Left ventricle myocardium superior (tissue), 1 donor: ENCODE measurements around the gene ANKS1A. TPM values are rescaled to one million over a fixed set of nuclear protein-coding genes. Genes with fewer than 3 reads are reported as not detected.

ENCODE experiments used
- ATAC-seq: fragments of 200-7000 bp; cut with Tn5 transposase; one replicate; pipeline ENCODE4 v1.9.1; 2020; ENCODE audit warnings: mild to moderate bottlenecking, moderate library complexity
- DNase-seq: peaks from one replicate; pipeline ENCODE4 v3.0.0-alpha.2; 2020
- intact Hi-C: fragments of 100-400 bp; cut with micrococcal nuclease; formaldehyde crosslinking; loops from one replicate; pipeline ENCODE4 v1.11.0; 2022
- total RNA-seq: library from RNA; stranded (reverse); fragmentation: NEBNext Ultra II Directional; extraction: Animal tissue kit (Norgen Biotek cat#: 25700); gene quantifications from one replicate; pipeline ENCODE4 v1.2.1, GENCODE V29; 2021
- donor health status: DM: no; HTN: yes; CAD: no; lungs with severe emphysema.

The ANKS1A gene
- total RNA-seq, 1 donor from 2014 or later = 29.1 TPM

DNA sequence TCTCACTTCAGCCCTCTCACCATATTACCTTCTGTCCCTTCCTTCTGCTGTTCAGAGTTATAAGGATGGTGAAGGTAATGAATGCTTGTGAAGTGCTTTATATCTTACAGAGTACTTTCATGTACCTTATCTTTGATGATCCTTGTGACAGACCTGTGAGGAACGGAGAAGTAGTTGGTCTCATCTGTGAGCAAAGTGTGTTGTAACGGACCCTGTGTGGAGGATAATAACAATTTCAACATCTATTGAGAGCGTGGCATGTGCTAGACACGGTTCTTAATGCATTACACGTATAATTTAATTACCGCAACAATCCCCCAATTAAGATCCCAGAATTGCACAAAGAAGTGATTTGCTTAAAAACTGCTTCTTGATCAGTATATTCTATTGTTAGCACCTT is 124.6 kb downstream of the ANKS1A start:
- intact Hi-C loops = loop anchor here (10.0 kb wide), 1 partner anchor 51 kb away; no protein-coding TSS in a partner anchor
- DNase-seq (no peak), ATAC-seq (no peak)

DNA sequence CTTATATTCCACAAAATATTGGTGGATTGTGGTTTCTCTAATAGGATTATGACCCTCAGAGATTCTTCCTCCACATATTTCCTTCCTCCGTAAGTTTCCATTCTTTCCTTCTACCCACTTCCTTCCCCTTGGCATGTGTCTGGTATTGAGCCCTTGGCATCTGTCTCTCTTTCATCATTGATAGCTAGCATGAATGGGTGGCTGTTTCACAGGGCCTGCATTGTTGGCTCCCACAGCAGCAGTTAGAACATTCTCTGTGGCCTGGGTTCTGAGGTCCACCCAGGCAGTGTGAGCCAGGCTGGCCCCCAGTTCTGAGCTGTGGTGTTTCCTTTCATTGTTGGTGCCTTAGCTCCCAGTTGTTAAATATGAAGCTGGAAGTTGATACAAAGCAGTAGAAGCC is 125.3 kb downstream of the ANKS1A start:
- intact Hi-C loops = loop anchor here (10.0 kb wide), 1 partner anchor 50 kb away; no protein-coding TSS in a partner anchor
- no peak for ATAC-seq
- no peak for DNase-seq

GRCh38 chr6:35014786-35015185 is 125.7 kb downstream of the ANKS1A start:
- ATAC-seq = no peak
- no peak for DNase-seq
- intact Hi-C loops = loop anchor here (10.0 kb wide), 1 partner anchor 50 kb away; no protein-coding TSS in a partner anchor

- intact Hi-C loops = loop anchor here (10.0 kb wide), 1 partner anchor 49 kb away; no protein-coding TSS in a partner anchor
- ATAC-seq = no peak
- DNase-seq = no peak
These were observed 126.4 kb downstream of the ANKS1A start for GRCh38 chr6:35015476-35015875.

DNA sequence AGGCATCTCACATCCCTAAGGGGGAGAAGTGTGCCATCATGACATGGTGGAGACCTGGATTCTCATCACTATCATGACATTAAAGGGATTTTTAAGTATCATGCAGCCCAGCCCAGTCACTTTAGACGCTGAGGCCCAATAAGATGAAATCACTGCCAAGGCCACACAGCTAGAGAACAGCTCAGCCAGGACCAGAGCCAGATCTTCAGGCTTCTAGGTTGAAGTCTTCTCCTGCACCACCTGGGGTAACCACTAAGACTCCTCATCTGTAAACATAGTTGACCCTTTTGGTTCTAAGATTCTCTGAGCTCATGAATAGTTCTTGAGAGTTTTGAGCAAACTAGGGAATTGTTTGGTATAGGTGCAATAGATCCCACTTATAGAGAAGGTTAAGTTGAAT is 126.9 kb downstream of the ANKS1A start:
- intact Hi-C loops = loop anchor here (10.0 kb wide), 1 partner anchor 49 kb away; no protein-coding TSS in a partner anchor
- DNase-seq = no peak
- no peak for ATAC-seq

DNA sequence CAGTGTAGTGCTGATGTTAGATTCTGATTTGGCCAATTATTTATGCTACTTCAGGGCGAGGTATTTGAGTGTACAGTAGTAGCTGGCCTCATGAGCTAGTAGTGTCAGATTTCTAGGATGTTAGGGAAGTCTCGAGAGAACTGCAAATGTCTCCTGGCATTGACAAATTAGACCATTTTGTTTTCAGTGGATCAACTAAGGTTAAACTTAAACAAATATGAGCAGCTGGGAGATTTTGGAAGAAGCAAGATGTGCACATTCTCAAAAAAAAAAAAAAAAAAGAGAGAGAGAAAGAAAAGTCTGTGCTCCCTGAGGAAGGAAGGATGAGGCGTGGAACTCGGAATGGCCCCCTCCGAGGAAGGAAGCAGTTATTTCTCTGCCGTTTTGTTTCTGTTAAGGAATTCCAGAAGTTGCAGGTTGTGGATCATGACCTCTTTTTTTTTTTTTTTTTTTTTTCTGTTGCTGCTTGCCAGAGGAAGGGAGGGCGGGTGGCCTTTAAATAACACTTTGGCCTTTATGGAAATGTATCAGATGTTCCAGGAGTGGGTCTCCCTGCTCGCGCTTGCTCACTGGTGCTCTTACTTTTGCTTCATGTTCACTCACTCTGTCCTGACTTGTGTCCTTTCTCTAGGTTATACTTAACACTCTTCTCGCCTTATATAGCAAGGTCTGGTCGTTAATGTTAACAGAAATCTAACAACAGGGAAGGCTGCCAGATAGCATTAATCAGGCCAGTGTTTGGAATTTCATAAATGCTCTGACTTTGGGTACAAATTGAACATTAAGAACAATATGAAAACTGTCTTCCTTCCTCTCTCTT is 127.7 kb downstream of the ANKS1A start:
- DNase-seq = peak; percentile 68
- intact Hi-C loops = loop anchor here (10.0 kb wide), 1 partner anchor 48 kb away; no protein-coding TSS in a partner anchor
- ATAC-seq = peak; percentile 76

- ATAC-seq (peak; percentile 70), DNase-seq (peak; percentile 74)
- intact Hi-C loops = loop anchor here (10.0 kb wide), 1 partner anchor 47 kb away; no protein-coding TSS in a partner anchor
These were observed 128.5 kb downstream of the ANKS1A start for GRCh38 chr6:35017411-35018181.

DNA sequence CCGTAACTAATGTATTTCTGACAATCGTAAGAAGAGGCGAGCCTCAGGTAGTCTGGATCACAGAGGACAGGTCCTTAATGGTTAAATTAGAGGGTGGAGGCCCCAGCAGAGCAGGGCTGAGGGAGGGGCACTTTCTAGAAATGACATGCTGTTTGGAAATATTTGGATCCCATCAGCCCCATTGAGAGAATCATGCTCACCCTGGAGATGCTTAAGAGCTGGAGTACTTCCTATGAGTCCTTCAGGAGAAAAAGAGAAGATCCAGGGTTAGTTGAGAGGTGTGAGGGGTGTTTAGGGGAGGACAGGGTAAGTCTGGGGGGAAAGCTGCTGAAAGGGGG is 129.1 kb downstream of the ANKS1A start:
- no peak for DNase-seq
- ATAC-seq = peak; percentile 35
- intact Hi-C loops = loop anchor here (10.0 kb wide), 1 partner anchor 47 kb away; no protein-coding TSS in a partner anchor

- no peak for ATAC-seq
- intact Hi-C loops = loop anchor here (10.0 kb wide), 1 partner anchor 46 kb away; no protein-coding TSS in a partner anchor
- DNase-seq = no peak
These were observed 129.7 kb downstream of the ANKS1A start for GRCh38 chr6:35018746-35019145.

DNA sequence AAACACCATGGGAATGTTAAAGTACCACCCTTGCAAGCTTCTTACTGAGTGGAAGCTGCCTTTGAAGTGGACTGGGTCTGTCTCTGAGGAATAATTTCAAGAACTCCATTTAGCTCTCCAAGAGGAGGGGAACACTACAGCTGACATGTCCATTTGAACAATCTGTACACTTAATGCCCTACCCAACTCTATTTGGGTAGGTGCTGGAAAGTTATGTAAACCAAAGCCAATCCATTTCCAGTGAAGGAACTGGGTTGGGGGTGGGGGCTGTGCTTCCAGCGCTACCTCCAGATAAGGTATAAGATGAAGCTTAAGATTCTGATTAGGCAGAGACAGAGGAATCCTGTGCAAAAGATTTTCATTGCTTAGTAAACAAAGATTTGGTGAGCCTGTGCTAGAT is 130.1 kb downstream of the ANKS1A start:
- no peak for ATAC-seq
- no peak for DNase-seq
- intact Hi-C loops = loop anchor here (10.0 kb wide), 1 partner anchor 46 kb away; no protein-coding TSS in a partner anchor

DNA sequence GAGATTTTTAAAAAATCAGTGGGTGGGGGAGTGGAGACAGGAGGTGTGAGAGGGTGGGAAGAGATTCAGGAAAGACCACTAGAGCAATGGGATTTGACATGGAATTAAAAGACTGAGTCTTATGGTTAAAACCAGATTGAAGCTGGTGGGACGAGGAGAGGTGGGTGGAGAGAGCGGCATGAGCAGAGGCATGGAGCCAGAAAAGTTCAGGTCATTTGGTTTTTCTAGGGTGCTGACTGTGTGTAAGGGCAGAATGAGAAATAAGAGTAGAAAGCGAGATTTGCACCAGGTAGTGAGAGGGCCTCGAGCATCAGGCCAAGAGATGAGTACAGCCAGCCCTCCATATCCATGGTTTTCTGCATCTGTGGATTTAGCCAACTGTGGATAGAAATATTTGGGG is 130.8 kb downstream of the ANKS1A start:
- intact Hi-C loops = loop anchor here (10.0 kb wide), 1 partner anchor 45 kb away; no protein-coding TSS in a partner anchor
- ATAC-seq = no peak
- DNase-seq = no peak

DNA sequence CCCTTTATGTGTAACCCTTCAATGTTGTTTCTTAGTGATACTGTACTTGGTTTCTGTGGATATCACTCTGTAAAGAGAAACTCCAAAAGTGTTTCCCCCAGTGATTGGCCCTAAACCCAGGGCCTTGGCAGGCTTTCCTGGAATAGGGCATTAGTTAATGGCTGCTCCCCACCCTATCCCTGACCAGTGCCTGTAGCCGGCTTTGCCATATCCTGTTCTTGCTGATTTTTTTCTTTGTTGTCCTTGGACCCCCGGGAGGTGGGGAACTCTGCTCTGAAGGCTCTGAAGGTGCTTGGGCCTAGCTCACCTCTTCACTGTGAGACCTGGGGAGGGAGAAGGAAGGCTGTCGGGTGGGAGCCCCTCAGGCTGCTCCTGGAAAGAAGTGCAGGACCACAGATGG is 131.9 kb downstream of the ANKS1A start:
- intact Hi-C loops = no loop called here
- DNase-seq = peak; percentile 65
- no peak for ATAC-seq

DNA sequence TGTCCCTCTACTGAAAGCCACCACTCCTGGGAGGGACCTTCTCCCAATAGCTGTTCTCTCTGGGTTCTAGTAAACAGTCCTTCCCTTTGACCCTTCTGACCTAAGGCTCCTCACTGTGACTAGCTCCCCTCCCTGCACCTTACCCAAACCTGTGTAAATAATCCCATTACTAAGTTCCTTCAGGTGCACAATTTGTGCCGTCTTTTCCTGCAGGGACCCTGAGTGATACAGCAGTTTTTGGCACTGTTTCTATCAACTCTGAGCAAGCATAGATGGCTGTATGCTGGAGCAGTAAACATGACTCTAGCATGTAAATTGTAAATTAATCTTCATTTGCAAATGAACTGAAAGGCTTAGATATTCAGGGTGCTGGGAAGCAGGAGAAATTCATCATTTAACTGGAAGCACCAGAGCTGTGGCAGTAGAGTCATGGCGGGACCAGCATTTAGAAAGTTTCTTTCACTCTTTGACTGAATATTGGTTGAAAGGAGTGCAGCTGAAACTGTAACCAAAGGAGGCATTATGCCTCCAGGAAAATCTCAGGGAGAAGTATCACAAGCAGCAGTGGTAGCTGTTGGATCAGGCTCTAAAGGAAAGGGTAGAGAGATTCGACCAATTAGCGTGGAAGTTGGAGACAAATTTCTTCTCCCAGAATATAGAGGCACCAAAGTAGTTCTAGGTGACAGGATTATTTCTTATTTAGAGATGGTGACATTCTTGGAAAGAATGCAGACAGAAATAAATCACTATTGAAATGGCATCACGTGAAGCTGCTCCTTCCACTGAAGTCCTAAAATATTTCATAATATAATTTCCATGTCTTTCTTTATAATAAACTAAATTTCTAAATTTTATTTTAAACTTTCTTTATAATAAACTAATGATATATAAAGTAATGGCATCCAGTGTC is 134.3 kb downstream of the ANKS1A start:
- ATAC-seq (no peak), DNase-seq (no peak)
- intact Hi-C loops = no loop called here

DNA sequence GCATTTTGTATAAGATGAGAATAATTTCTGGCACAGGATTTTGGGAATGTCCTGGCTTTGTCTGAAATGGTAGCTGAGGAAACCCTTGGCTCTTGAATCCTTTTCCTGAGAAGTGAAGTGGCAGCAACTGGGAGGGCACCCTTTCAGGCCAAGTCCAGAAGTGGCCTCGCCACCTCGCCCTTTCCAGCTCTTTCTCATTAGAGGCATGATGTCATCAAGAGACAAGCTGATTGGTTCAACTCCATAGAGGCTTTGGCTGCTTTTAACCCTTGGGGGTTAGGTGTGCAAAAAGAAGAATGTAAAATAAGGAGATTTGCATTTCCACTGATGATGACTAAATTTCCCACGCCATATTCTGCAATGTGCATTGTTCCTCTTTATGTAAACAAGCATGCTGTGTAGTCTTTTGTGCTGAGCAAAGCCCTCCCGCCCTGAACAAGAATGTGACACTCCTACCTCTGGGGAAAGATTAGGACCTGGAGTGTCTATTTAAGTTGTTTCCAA is 135.5 kb downstream of the ANKS1A start:
- intact Hi-C loops = no loop called here
- DNase-seq = peak; percentile 75
- ATAC-seq = peak; percentile 89

DNA sequence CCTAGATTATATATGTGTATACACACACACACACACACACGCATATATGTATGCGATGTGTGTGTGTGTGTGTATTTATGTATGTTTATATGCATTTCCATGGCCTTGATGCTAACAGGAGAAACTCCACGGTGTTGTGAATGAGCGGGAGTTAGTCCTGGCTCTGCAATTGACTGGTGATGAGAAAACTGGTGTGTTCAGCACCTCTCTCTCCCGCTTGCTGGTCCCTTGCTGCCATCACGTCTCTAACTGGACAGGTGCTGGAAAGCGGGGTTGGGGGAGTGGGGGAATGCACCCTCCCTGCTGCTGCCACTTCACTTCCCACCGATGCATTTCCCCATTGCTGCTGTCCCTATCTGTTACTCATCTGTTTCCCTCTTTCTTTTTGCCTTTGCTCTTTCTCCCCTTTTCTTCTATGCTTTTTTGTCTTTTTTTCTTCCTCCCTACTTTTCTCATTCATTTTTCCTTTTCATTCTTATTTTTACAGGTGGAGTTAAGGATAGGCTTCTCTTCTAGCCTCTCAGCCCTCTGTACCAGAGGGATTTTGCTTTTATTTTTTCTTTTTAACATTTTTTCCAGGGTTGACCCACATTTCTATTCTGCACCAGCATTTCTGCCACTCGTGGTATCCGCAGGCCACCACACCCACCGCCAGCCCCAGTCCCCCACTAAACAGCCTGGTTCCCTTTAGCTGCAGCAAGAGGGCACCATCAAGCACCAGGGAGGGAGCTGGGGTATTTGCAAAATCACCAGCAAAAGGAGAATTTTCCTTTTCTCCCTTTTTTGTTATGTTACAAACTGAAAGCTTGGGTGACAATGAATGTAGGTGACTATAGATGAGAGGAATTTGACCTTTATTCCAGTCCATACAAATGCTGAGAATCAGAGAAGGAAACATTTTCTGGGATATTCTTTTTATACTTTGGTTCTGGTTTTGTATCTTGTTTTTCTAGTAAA is 136.5 kb downstream of the ANKS1A start:
- ATAC-seq = peak; percentile 12
- DNase-seq = no peak
- intact Hi-C loops = no loop called here

DNA sequence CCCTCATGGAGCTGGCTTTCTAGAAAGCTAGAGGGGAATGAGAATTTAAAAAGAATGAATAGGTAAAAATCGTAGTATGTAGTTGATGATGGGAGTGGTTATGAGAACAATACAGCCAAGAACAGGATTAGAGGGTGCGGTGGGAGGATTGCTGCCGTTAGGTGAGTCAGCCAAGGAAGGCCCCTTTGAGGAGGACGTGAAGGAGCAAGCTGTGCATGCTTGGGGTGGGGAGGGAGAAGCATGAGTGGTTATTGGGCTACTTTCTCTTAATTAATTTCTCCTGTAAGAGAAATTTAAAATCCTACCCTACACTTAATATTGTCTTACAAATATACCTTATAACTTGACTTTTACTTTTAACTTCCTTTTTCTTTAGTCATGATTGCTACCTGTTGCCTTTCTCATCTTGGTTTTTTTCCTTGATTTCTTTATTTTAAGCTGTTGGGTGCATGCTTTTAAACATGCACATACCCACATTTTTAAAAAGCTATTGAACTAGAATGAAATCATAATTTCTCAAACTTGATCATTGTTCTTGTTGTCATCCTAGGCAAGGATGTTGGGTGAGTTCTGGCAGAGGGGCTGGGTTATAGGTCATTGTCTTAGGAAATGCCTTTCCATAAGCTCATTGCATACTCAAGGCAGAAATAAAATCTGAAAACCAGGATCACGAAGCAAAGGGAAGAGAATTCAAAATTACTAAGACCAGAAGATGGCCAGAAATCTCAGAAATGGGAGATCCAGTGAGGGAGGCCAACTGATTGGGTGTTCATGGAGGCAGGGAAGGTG is 137.6 kb downstream of the ANKS1A start:
- intact Hi-C loops = no loop called here
- ATAC-seq = no peak
- DNase-seq = no peak

GRCh38 chr6:35027807-35028206 is 138.8 kb downstream of the ANKS1A start:
- ATAC-seq (no peak), DNase-seq (no peak)
- intact Hi-C loops = no loop called here
